Skeletal muscle satellite cell (primary cell): Measurements from ENCODE around the gene COPA.
A peak's percentile ranks its signal among the peaks of the same experiment; 100 is the strongest.

Experiments used
- H3K27me3 ChIP-seq: 2 replicates; pipeline ENCODE4 v1.7.0; 2013; ENCODE audit warnings: low read length; ENCODE audit not compliant: control insufficient read depth, insufficient read depth
- H3K36me3 ChIP-seq: 2 replicates; pipeline ENCODE4 v1.7.0; 2013; ENCODE audit warnings: mild to moderate bottlenecking, control low read depth, low read length; ENCODE audit not compliant: insufficient read depth
- H3K4me1 ChIP-seq: 2 replicates; pipeline ENCODE4 v1.7.0; 2013; ENCODE audit warnings: low read length; ENCODE audit not compliant: control insufficient read depth, insufficient read depth
- H3K4me2 ChIP-seq: 2 replicates; pipeline ENCODE4 v1.7.0; 2013; ENCODE audit warnings: mild to moderate bottlenecking, low read length
- H3K4me3 ChIP-seq: 2 replicates; pipeline ENCODE4 v1.7.0; 2013; ENCODE audit warnings: low read length
- H3K9ac ChIP-seq: 2 replicates; pipeline ENCODE4 v1.7.0; 2013; ENCODE audit warnings: mild to moderate bottlenecking, low read depth, low read length, moderate library complexity
- H3K9me3 ChIP-seq: replicated peaks from 2 replicates; pipeline ENCODE4 v1.7.0; 2013; ENCODE audit warnings: mild to moderate bottlenecking, control low read depth, low read length

The COPA gene

GRCh38 chr1:160260406-160261382, 82.4 kb downstream of the COPA start:
- H3K4me2 ChIP-seq: peak overlapping the region; percentile 91
- H3K4me3 ChIP-seq: peak overlapping the region; percentile 98
- H3K27me3 ChIP-seq: peaks cover 3% of the 10 kb centered on the region
- H3K4me1 ChIP-seq: peaks cover 39% of the 10 kb centered on the region
- peaks cover 2% of the 10 kb centered on the region for H3K36me3 ChIP-seq
- H3K9me3 ChIP-seq: no peaks in the 10 kb centered on the region
- peak overlapping the region; percentile 100 for H3K9ac ChIP-seq

GRCh38 chr1:160258177-160258798, 84.8 kb downstream of the COPA start:
- H3K36me3 ChIP-seq: peaks cover 2% of the 10 kb centered on the region
- H3K4me1 ChIP-seq: peaks cover 39% of the 10 kb centered on the region

DNA sequence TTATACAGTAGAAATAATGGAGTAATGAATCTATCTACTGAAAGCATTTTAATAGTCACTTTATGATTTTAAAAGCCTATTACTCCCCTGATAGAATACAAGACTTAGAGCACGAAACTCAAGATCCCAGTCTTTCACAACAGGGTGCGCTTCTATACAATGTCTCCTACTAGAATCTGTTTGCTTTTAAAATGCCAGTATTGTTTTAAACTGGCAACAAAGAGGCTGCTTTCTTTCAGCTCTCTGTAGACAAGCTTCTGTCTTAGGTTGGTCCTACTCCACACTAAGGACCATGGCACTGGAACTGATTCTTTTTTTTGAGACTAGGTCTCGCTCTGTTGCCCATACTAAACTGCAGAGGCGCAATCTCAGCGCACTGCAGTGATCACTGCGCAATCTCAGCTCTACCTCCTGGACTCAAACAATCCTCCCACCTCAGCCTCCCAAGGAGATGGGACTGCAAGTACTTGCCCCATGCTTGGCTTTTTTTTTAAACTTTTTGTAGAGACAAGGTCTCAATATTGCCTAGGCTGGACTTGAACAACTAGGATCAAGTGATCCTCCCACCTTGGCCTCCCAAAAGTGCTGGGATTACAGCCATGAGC, 85.5 kb downstream of the COPA start:
- no peaks in the 10 kb centered on the region for H3K27me3 ChIP-seq
- H3K4me2 ChIP-seq: no peak overlapping the region
- H3K9ac ChIP-seq: no peak overlapping the region
- H3K4me3 ChIP-seq: no peak overlapping the region
- peaks cover 2% of the 10 kb centered on the region for H3K36me3 ChIP-seq
- no peaks in the 10 kb centered on the region for H3K9me3 ChIP-seq
- peaks cover 33% of the 10 kb centered on the region for H3K4me1 ChIP-seq

More at GRCh38 chr1:160258177-160258798, 84.8 kb downstream of the COPA start:
- Histone ChIP-seq H3K4me3 (no peak overlapping the region), H3K9ac (no peak overlapping the region), H3K27me3 (no peaks in the 10 kb centered on the region), H3K4me2 (no peak overlapping the region), H3K9me3 (no peaks in the 10 kb centered on the region)

DNA sequence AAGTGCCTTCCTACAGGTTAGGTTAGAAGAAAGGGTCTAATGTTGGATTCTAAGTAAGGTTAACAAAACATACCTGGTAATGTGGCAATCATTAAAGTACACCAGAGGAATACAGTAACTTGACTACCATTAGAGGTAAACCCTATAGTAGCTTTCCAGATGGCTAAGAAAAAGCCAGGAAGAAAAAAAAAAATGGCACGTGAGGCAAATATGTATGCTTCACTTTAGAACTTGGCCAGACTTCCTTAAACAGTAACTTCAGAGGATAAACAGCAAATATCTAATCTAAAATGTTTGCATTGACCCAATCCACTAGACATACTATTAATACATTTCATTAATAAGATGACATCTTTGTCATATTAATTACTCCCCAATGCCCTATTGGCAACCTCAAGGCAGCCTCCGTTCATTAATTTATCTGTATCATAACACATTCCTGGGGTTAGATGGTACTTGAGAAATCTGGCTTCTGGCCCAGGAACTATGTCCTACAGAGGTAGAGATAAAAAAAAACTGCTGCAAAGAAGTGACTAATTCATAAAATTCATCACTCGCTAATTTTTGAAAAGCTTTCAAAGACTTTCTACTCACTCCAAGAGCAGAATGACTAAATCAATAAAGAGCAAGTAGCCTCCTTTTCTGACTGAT, 86.5 kb downstream of the COPA start:
- Histone ChIP-seq H3K9me3 (no peaks in the 10 kb centered on the region), H3K4me1 (peaks cover 33% of the 10 kb centered on the region), H3K36me3 (peaks cover 2% of the 10 kb centered on the region), H3K9ac (no peak overlapping the region), H3K27me3 (no peaks in the 10 kb centered on the region), H3K4me3 (no peak overlapping the region), H3K4me2 (peak overlapping the region; percentile 11)

GRCh38 chr1:160255781-160256300, 87.2 kb downstream of the COPA start:
- Histone ChIP-seq H3K9ac (no peak overlapping the region), H3K9me3 (no peaks in the 10 kb centered on the region), H3K4me3 (no peak overlapping the region), H3K4me1 (peaks cover 29% of the 10 kb centered on the region), H3K27me3 (no peaks in the 10 kb centered on the region), H3K36me3 (peaks cover 2% of the 10 kb centered on the region), H3K4me2 (no peak overlapping the region)

DNA sequence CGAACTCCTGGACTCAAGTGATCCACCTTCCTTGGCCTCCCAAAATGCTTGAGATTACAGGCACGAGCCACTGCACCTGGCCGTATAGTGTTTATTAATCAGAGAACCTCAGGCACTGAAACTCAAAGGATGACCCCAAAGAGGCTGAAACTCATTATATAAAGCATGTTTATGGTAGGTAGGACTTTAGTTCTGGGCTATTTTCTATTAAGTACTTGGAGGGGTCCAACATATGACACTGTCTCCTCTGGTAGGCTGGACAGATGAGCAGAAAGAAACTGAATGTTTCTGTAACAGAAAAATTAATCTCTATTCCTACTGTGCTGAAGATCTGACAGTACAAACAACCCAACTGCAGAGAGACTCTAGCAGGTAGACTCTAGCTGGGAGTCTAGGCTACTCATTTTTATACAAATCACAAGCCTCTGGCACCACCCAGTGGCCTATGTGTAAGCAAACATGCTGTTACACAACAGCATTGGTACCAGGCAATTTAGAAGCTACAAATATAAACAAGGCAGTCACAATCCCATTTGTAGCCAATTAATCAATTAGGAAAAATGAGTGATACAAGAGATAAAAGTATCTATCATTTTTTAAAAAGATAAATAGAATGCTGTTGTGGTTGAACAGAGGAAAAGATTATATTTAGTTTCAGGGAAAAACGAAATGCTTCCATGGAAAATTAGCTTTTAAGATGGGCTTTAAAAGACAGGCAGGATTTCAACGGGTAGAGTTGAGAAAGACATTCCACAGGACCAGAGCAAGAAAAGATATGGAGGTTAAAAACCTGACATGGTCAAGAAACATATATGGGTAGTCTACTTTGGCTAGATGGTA, 91.1 kb downstream of the COPA start:
- Histone ChIP-seq H3K9me3 (no peaks in the 10 kb centered on the region), H3K9ac (no peak overlapping the region), H3K36me3 (no peaks in the 10 kb centered on the region), H3K4me2 (no peak overlapping the region), H3K4me3 (no peak overlapping the region), H3K4me1 (peaks cover 31% of the 10 kb centered on the region), H3K27me3 (no peaks in the 10 kb centered on the region)

GRCh38 chr1:160251011-160251410, 92.0 kb downstream of the COPA start:
- H3K4me3 ChIP-seq: no peak overlapping the region
- H3K4me2 ChIP-seq: peak overlapping the region; percentile 63
- no peaks in the 10 kb centered on the region for H3K36me3 ChIP-seq
- peaks cover 23% of the 10 kb centered on the region for H3K4me1 ChIP-seq
- H3K9ac ChIP-seq: peak overlapping the region; percentile 16
- no peaks in the 10 kb centered on the region for H3K27me3 ChIP-seq
- no peaks in the 10 kb centered on the region for H3K9me3 ChIP-seq

DNA sequence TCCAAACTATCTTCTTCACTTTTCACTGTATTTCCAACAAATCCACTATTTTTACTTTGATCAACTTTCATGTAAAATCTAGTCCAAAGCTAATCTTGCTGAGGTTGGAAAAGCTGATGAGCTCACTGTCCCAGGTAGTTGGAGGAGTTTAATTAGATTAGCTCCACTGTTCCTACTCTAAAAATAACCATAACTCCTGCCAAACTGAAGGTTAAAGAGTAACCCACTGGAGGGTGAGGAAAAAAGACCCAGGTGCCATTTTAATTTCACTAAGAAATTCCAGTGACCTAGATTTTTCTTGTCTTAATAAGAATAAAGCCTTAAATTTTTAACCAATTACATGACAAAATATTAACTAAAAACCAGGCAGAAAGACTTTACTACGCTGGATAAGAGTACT, 96.0 kb downstream of the COPA start:
- no peak overlapping the region for H3K9ac ChIP-seq
- no peaks in the 10 kb centered on the region for H3K27me3 ChIP-seq
- H3K36me3 ChIP-seq: peaks cover 16% of the 10 kb centered on the region

DNA sequence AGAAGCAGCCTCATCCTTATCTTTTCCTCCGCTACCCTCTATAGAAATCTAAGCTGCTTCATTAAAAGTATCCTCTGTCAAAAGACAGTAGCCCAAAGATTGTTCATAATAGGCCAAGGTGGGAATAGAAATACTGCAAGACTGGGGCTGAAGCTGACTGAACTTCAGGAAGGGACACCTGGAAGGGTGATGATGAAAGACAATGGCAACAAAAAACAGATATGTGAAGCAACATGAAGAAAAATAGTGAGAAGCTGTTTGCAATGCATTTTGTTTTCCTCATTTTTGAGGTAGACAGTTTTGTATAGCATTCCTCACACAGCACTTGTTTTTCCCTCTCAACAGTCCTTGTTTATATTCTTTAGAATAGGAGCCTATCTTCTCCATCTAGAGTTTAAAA, 97.6 kb downstream of the COPA start:
- no peak overlapping the region for H3K4me3 ChIP-seq
- peaks cover 31% of the 10 kb centered on the region for H3K4me1 ChIP-seq
- H3K9ac ChIP-seq: no peak overlapping the region
- no peaks in the 10 kb centered on the region for H3K9me3 ChIP-seq
- peaks cover 19% of the 10 kb centered on the region for H3K36me3 ChIP-seq
- no peaks in the 10 kb centered on the region for H3K27me3 ChIP-seq
- H3K4me2 ChIP-seq: no peak overlapping the region

More for the DNA sequence above, 96.0 kb downstream of the COPA start:
- Histone ChIP-seq H3K4me3 (no peak overlapping the region), H3K4me1 (peaks cover 37% of the 10 kb centered on the region), H3K4me2 (no peak overlapping the region), H3K9me3 (no peaks in the 10 kb centered on the region)

DNA sequence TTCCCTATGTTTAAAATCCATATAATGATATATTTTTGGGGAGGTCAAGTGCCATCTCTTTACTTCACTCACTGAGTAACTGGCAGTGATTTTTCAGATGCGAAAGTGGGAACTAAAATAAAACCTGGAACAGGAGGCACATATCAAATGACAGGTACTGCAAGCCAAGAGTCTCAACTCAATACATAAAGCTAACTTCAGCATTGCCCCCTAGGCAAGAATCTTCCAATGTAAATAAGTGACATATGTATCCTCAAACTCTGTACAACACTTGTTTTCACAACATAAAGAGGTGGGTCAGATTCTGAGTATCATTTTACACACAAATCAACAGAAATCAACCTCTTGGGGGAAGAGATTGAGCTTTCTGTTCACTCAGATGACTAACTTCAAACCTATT, 98.8 kb downstream of the COPA start:
- Histone ChIP-seq H3K9ac (no peak overlapping the region), H3K4me3 (no peak overlapping the region), H3K4me2 (no peak overlapping the region), H3K9me3 (no peaks in the 10 kb centered on the region), H3K27me3 (no peaks in the 10 kb centered on the region), H3K36me3 (peaks cover 31% of the 10 kb centered on the region), H3K4me1 (peaks cover 22% of the 10 kb centered on the region)
